Activated CD4-positive, alpha-beta T cell treated with anti-CD3 and anti-CD28 coated beads, Interleukin-2, amount 10 ng/mL, durations not matched to agents 7 days and 5 days (primary cell): ENCODE measurements around the gene KRTAP2-4. TPM values are rescaled to one million over a fixed set of nuclear protein-coding genes. Genes with fewer than 3 reads are reported as not detected.
"Not testable (repeated sequence)": the region's sequence is repeated elsewhere in the genome, so short reads cannot be mapped to it uniquely, and the experiment has no call there.

Experiments used
- CTCF ChIA-PET: fragments of 350-600 bp; sonication (Branson Sonifier 250); formaldehyde crosslinking; loops from one replicate; lab custom pipeline; 2021; ENCODE audit warnings: antibody characterized with exemption; lab: Charles Lee
- POLR2A ChIA-PET: fragments of 350-600 bp; sonication (Branson Sonifier 250); formaldehyde crosslinking; loops from one replicate; lab custom pipeline; 2021; ENCODE audit warnings: antibody characterized with exemption; lab: Charles Lee
- DNase-seq: peaks from one replicate; pipeline ENCODE4 v3.0.0-alpha.2; 2020
- H3K27ac Mint-ChIP-seq: one replicate; pipeline ENCODE4 v1.8.0; 2021; ENCODE audit warnings: mild to moderate bottlenecking, moderate library complexity, mixed read lengths
- H3K27me3 Mint-ChIP-seq: one replicate; pipeline ENCODE4 v1.8.0; 2021; ENCODE audit warnings: mixed read lengths
- H3K36me3 Mint-ChIP-seq: one replicate; pipeline ENCODE4 v1.8.0; 2021; ENCODE audit warnings: low read depth, mixed read lengths
- H3K4me1 Mint-ChIP-seq: one replicate; pipeline ENCODE4 v1.8.0; 2021; ENCODE audit warnings: mixed read lengths
- H3K4me3 Mint-ChIP-seq: one replicate; pipeline ENCODE4 v1.8.0; 2021; ENCODE audit warnings: mild to moderate bottlenecking, moderate library complexity, mixed read lengths
- H3K9me3 Mint-ChIP-seq: one replicate; pipeline ENCODE4 v1.8.0; 2021; ENCODE audit warnings: mixed read lengths
- total RNA-seq, 2 experiments: library from RNA; stranded (reverse); gene quantifications; one replicate each; pipeline ENCODE4 v1.2.3, GENCODE V29; 2021

The KRTAP2-4 gene
- total RNA-seq, 2 experiments from 2014 or later, result not detected

DNA sequence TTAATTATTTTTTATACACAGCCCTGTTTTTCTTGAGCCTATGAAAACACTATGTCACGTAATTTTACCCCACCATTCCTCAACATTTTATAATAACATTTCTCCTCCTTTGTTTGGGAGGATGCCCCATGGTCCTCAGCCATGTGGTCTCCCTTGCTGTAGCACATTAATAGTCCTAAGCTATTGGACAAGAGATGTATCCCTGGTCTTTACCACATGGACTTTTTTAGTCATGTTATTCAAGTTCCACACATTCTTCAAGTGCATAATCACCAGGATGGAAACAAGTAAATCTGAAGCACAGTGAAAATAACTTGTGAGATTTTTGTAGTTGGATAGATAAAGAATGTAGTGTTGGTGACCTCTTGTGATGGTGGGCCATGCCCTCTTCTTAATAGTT lies 3.7 kb downstream of the KRTAP2-4 start:
- Mint-ChIP-seq H3K9me3 (peaks cover 7% of the 10 kb centered on the region), H3K4me3 (no peak overlapping the region), H3K27me3 (peaks cover 29% of the 10 kb centered on the region), H3K27ac (no peak overlapping the region), H3K4me1 (no peaks in the 10 kb centered on the region), H3K36me3 (no peaks in the 10 kb centered on the region)
- DNase-seq, result no peak
- POLR2A ChIA-PET, result no interaction called here
- CTCF ChIA-PET, result no interaction called here

- POLR2A ChIA-PET, result no interaction called here
- CTCF ChIA-PET, result no interaction called here
- H3K4me1 Mint-ChIP-seq, result no peaks in the 10 kb centered on the region
- no peak within 1 kb of the TSS for H3K27ac Mint-ChIP-seq
- H3K4me3 Mint-ChIP-seq, result no peak within 1 kb of the TSS
- no peaks in the 10 kb centered on the region for H3K36me3 Mint-ChIP-seq
- peaks cover 29% of the 10 kb centered on the region for H3K27me3 Mint-ChIP-seq
- H3K9me3 Mint-ChIP-seq, result peaks cover 7% of the 10 kb centered on the region
- no peak for DNase-seq
These were observed 5.6 kb downstream of the KRTAP2-4 start, which contains the start of gene KRTAP2-3 for GRCh38 chr17:41060052-41060604. Gene KRTAP2-3, minus strand, starts transcription at chr17:41060114. Its CDS starts 64 bp downstream, at chr17:41060050.

- DNase-seq, POLR2A ChIA-PET, H3K4me1 Mint-ChIP-seq, H3K4me3 Mint-ChIP-seq, H3K9me3 Mint-ChIP-seq, H3K27ac Mint-ChIP-seq, H3K36me3 Mint-ChIP-seq: not testable (repeated sequence)
- CTCF ChIA-PET, result interaction anchor here (0.6 kb wide), 1 partner anchor 347 kb away, joined by 5 read pairs; no protein-coding TSS in a partner anchor
- H3K27me3 Mint-ChIP-seq, result peaks cover 29% of the 10 kb centered on the region
These were observed 6.2 kb downstream of the KRTAP2-4 start for GRCh38 chr17:41059276-41060051.

DNA sequence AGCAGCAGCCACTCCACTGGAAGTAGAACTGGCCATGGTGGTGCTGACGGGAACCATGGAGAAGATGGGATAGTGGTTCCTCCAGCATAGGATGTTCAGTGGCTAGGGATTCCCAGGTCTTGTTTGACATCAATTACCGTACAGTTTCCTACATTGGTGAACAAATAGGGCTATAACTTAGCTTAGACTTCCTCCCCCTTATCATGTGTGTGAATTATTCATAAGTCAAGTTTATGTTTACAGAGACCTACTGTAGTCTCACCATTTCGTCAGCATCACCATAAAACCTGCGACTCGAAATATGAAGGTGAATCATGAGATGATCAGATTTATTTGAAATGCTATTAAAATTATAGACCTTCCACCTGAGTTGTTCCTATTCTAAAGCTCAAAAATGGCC lies 6.9 kb downstream of the KRTAP2-4 start:
- Mint-ChIP-seq H3K4me1 (no peaks in the 10 kb centered on the region), H3K9me3 (peaks cover 7% of the 10 kb centered on the region), H3K27ac (no peak overlapping the region), H3K27me3 (peaks cover 29% of the 10 kb centered on the region), H3K36me3 (no peaks in the 10 kb centered on the region), H3K4me3 (no peak overlapping the region)
- POLR2A ChIA-PET, result no interaction called here
- DNase-seq, result no peak
- CTCF ChIA-PET, result interaction anchor here (0.6 kb wide), 1 partner anchor 348 kb away, joined by 5 read pairs; no protein-coding TSS in a partner anchor

DNA sequence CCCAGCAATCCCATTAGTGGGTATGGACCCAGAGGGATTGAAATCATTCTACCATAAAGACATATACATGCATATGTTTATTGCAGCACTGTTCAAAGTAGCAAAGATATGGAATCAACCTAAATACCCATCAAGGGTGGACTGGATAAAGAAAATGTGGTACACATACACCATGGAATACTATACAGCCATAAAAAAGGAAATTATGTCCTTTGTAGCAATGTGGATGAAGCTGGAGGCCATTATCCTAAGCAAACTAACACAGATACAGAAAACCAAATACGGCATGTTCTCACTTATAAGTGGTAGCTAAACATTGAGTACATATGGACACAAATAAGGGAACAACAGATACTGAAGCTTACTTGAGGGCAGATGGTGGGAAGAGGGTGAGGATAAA lies 8.1 kb downstream of the KRTAP2-4 start:
- peaks cover 27% of the 10 kb centered on the region for H3K27me3 Mint-ChIP-seq
- DNase-seq, result no peak
- ChIA-PET POLR2A (no interaction called here), CTCF (no interaction called here)
- no peak overlapping the region for H3K27ac Mint-ChIP-seq
- H3K4me3 Mint-ChIP-seq, result no peak overlapping the region
- H3K9me3 Mint-ChIP-seq, result peaks cover 7% of the 10 kb centered on the region
- H3K4me1 Mint-ChIP-seq, result no peaks in the 10 kb centered on the region
- H3K36me3 Mint-ChIP-seq, result no peaks in the 10 kb centered on the region

DNA sequence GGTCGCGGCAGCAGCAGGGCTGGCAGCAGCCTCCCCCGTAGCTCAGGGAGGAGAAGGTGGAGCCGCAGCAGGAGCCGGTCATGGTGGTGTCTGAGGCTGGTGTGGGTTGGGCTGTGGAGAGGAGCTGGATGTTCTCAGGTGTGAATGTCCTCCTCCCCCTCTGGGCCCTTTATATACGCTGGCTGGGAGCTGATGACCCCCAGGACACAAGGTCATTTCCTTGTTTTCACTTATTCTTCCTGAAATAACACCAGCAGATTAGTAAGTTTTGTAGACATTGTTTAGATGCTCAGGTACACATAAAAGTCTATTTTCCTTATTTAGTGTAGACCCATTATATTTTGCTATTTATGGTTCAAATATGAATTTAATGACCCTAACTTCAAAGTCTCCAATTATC lies 10.5 kb downstream of the KRTAP2-4 start, which contains the start of gene KRTAP2-2:
Gene KRTAP2-2, minus strand, starts transcription at position 101 of the 400 bp plus-strand sequence. Its CDS starts 19 bp downstream, at position 82.
- POLR2A ChIA-PET, H3K4me1 Mint-ChIP-seq, H3K9me3 Mint-ChIP-seq, CTCF ChIA-PET, DNase-seq, H3K27ac Mint-ChIP-seq, H3K36me3 Mint-ChIP-seq, H3K4me3 Mint-ChIP-seq: not testable (repeated sequence)
- peaks cover 13% of the 10 kb centered on the region for H3K27me3 Mint-ChIP-seq

GRCh38 chr17:41054556-41054955 lies 11.1 kb downstream of the KRTAP2-4 start:
- H3K27me3 Mint-ChIP-seq, result peaks cover 11% of the 10 kb centered on the region
- DNase-seq, H3K4me3 Mint-ChIP-seq, POLR2A ChIA-PET, H3K9me3 Mint-ChIP-seq, CTCF ChIA-PET, H3K36me3 Mint-ChIP-seq, H3K4me1 Mint-ChIP-seq, H3K27ac Mint-ChIP-seq: not testable (repeated sequence)

- DNase-seq, result no peak
- ChIA-PET CTCF (no interaction called here), POLR2A (no interaction called here)
- peaks cover 8% of the 10 kb centered on the region for H3K27me3 Mint-ChIP-seq
- H3K4me3 Mint-ChIP-seq, result no peak overlapping the region
- no peak overlapping the region for H3K27ac Mint-ChIP-seq
- H3K36me3 Mint-ChIP-seq, result no peaks in the 10 kb centered on the region
- no peaks in the 10 kb centered on the region for H3K4me1 Mint-ChIP-seq
- peaks cover 7% of the 10 kb centered on the region for H3K9me3 Mint-ChIP-seq
These were observed 11.7 kb downstream of the KRTAP2-4 start for GRCh38 chr17:41054025-41054424.

DNA sequence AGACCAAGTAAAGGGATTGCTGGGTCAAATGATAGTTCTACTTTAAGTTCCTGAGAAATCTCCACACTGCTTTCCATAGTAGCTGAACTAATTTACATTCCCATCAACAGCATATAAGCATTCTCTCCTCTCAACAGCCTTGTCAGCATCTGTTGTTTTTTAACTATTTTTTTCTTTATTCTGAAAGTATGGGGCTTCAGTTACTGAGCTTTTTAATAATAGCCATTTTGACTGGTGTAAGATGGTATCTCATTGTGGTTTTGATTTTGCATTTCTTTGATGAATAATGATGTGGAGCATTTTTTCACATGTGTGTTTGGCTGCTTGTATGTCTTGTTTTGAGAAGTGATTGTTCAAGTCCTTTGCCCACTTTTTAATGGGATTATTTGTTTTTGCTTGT lies 13.1 kb downstream of the KRTAP2-4 start:
- ChIA-PET POLR2A (no interaction called here), CTCF (no interaction called here)
- Mint-ChIP-seq H3K36me3 (no peaks in the 10 kb centered on the region), H3K27me3 (peaks cover 9% of the 10 kb centered on the region), H3K4me1 (no peaks in the 10 kb centered on the region), H3K27ac (no peak overlapping the region), H3K4me3 (no peak overlapping the region), H3K9me3 (peaks cover 5% of the 10 kb centered on the region)
- no peak for DNase-seq

GRCh38 chr17:41049110-41049509 lies 16.6 kb downstream of the KRTAP2-4 start:
- H3K4me1 Mint-ChIP-seq, result peaks cover 1% of the 10 kb centered on the region
- no peaks in the 10 kb centered on the region for H3K36me3 Mint-ChIP-seq
- H3K27ac Mint-ChIP-seq, result no peak overlapping the region
- peaks cover 17% of the 10 kb centered on the region for H3K27me3 Mint-ChIP-seq
- DNase-seq, result no peak
- POLR2A ChIA-PET, result no interaction called here
- H3K9me3 Mint-ChIP-seq, result peaks cover 2% of the 10 kb centered on the region
- H3K4me3 Mint-ChIP-seq, result no peak overlapping the region
- CTCF ChIA-PET, result no interaction called here

- ChIA-PET POLR2A (no interaction called here), CTCF (no interaction called here)
- DNase-seq, result no peak
- Mint-ChIP-seq H3K36me3 (no peaks in the 10 kb centered on the region), H3K4me3 (no peak overlapping the region), H3K9me3 (peaks cover 3% of the 10 kb centered on the region), H3K4me1 (peaks cover 1% of the 10 kb centered on the region), H3K27ac (no peak overlapping the region), H3K27me3 (peaks cover 17% of the 10 kb centered on the region)
These were observed 17.2 kb downstream of the KRTAP2-4 start for GRCh38 chr17:41048441-41048840.

DNA sequence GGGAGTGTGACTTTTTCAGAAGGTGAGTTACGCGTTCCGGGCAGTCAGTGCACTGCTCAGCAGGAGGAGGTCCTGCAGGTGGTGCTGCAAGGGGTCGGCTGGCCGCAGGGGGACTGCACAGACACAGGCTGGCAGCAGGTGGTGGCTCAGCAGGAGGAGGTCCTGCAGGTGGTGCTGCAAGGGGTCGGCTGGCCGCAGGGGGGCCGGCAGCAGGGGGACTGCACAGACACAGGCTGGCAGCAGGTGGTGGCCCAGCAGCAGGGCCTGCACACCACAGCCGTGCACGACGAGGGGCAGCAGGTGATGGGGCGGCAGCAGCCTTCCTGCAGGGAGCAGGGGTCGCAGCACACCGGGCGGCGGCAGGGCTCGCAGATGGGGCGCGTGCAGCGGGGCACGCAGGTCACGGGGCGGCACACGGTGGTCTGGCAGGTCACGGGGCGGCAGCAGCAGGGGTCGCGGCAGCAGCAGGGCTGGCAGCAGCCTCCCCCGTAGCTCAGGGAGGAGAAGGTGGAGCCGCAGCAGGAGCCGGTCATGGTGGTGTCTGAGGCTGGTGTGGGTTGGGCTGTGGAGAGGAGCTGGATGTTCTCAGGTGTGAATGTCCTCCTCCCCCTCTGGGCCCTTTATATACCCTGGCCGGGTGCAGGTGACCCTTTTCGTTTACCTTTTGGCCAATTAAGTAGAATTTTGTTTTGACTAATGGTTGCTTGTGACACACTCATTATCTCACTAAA lies 18.8 kb downstream of the KRTAP2-4 start, which contains the start of gene KRTAP2-1:
Gene KRTAP2-1, minus strand, starts transcription at position 582 of the 731 bp plus-strand sequence. Its CDS starts 49 bp downstream, at position 533.
- CTCF ChIA-PET, H3K4me1 Mint-ChIP-seq, H3K9me3 Mint-ChIP-seq, DNase-seq, POLR2A ChIA-PET, H3K36me3 Mint-ChIP-seq, H3K27ac Mint-ChIP-seq, H3K4me3 Mint-ChIP-seq: not testable (repeated sequence)
- peaks cover 16% of the 10 kb centered on the region for H3K27me3 Mint-ChIP-seq

DNA sequence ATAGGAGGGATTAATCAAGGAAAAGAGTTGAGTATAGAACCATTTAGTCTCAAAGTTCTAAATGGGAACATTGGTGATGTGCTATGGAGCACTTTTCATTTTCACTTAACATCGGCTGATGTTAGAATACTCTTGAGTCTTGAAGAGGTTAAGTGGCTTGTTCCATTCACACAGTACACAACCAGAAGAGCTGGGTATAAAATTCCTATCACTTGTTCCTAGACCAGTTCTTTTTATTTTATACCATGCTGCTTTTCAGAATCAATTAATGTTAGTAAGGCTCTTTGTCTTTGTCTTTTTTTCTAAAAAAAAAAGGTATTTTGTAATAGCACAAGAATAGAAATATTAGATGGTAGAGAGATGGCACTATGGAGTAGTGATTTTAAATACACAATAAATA lies 22.7 kb downstream of the KRTAP2-4 start:
- Mint-ChIP-seq H3K27ac (no peak overlapping the region), H3K36me3 (no peaks in the 10 kb centered on the region), H3K9me3 (peaks cover 4% of the 10 kb centered on the region), H3K4me1 (peaks cover 1% of the 10 kb centered on the region), H3K4me3 (no peak overlapping the region), H3K27me3 (peaks cover 14% of the 10 kb centered on the region)
- DNase-seq, result no peak
- CTCF ChIA-PET, result no interaction called here
- POLR2A ChIA-PET, result no interaction called here
